ENCODE results near the gene SIL1. TPM values are rescaled to one million over a fixed set of nuclear protein-coding genes. Genes with fewer than 3 reads are reported as not detected.
A peak's percentile ranks its signal among the peaks of the same experiment; 100 is the strongest.

Gene SIL1
- total and polyA plus RNA-seq, 2 of the 13 experiments (the other 11 are each of a cell fraction or from before 2014, with no cell fraction given) = 26.0 to 30.0 TPM

- intact Hi-C loops (cut with micrococcal nuclease; ENCODE audit: unreplicated experiment) (no loop called here), in situ Hi-C loops (cut with HindIII; ENCODE audit: extremely low pct_ligation_motif_present, low pct_unique_long_range_greater_than_20kb) (no loop called here)
- Histone ChIP-seq H3K79me2 (ENCODE audit: insufficient read depth, low read length) (no peaks in the 10 kb centered on the region), H4K20me1 (ENCODE audit: insufficient read depth, low read length) (no peaks in the 10 kb centered on the region), H3K27me3 (ENCODE audit: control insufficient read depth in 1 of 2, insufficient read depth in 2 of 2, low read length in 2 of 2) (no peaks in the 10 kb centered on the region; a peak in 1 of 5 replicates), H3K9ac (ENCODE audit: insufficient read depth, low read depth, low read length) (no peak overlapping the region), H3K36me3 (replicated peaks in 1 of 2; ENCODE audit: control insufficient read depth in 1 of 2, insufficient read depth in 2 of 2, low read length in 2 of 2) (peaks cover 9 to 63% of the 10 kb centered on the region in 2 experiments), H3K4me1 (ENCODE audit: insufficient read depth, low read length) (no peaks in the 10 kb centered on the region), H3K4me2 (ENCODE audit: low read depth, low read length) (no peak overlapping the region), H3K27ac (ENCODE audit: extremely low read length, insufficient read depth, low read length) (no peak overlapping the region), H3K4me3 (replicated peaks in 1 of 3; ENCODE audit: insufficient read depth in 1 of 3, low read depth in 2 of 3, low read length in 3 of 3) (no peak overlapping the region), H2AFZ (ENCODE audit: low read length) (no peak overlapping the region), H3K9me3 (ENCODE audit: low read length) (no peaks in the 10 kb centered on the region)
- ATAC-seq (no peak), FAIRE-seq (no peak), DNase-seq (ENCODE audit: low spot score) (no peak)
- ChIA-PET CTCF (ENCODE audit: low intra/inter-chr PET ratio, low total read pairs) (no interaction called here), POLR2A (no interaction called here)
- BruUV-seq (replicated peaks) = no TSS peak
- WGBS (ENCODE audit: low lambda C conversion rate) = 98% methylated on average over 2 of the region's 2 CpGs
- peak; percentile 46 for TF ChIP-seq CEBPB (IDR thresholded peaks at IDR 0.05; ENCODE audit: borderline replicate concordance, low read depth, low read length)
- no peak for TF ChIP-seq ZMAT3 (CRISPR knock-in tag; conservative IDR thresholded peaks at IDR 0.05)
These were observed 288.4 kb downstream of the SIL1 start for GRCh38 chr5:138909734-138910133.

GRCh38 chr5:138905541-138905940 is 292.6 kb downstream of the SIL1 start:
- peaks cover 13 to 70% of the 10 kb centered on the region in 2 experiments for H3K36me3 ChIP-seq (replicated peaks in 1 of 2; ENCODE audit: control insufficient read depth in 1 of 2, insufficient read depth in 2 of 2, low read length in 2 of 2)
- in situ Hi-C loops (cut with HindIII; ENCODE audit: extremely low pct_ligation_motif_present, low pct_unique_long_range_greater_than_20kb) = no loop called here
- H3K4me2 ChIP-seq (ENCODE audit: low read depth, low read length) = no peak overlapping the region
- H3K27me3 ChIP-seq (ENCODE audit: control insufficient read depth in 1 of 2, insufficient read depth in 2 of 2, low read length in 2 of 2) = no peaks in the 10 kb centered on the region
- TF ChIP-seq BHLHE40 (IDR thresholded peaks at IDR 0.05; ENCODE audit: low read length) (no peak), STAG1 (CRISPR knock-in tag; IDR thresholded peaks at IDR 0.05) (no peak), ZNF615 (CRISPR knock-in tag; IDR thresholded peaks at IDR 0.05; ENCODE audit: borderline replicate concordance) (no peak), SRSF1 (optimal IDR thresholded peaks at IDR 0.05; ENCODE audit: low read depth, low read length) (no peak), STAT5B (CRISPR knock-in tag; IDR thresholded peaks at IDR 0.05) (no peak), ZNF749 (CRISPR knock-in tag; IDR thresholded peaks at IDR 0.05; ENCODE audit: borderline replicate concordance) (no peak), MYC (CRISPR knock-in tag; IDR thresholded peaks at IDR 0.05; ENCODE audit: borderline replicate concordance) (no peak), ZBTB20 (CRISPR knock-in tag; IDR thresholded peaks at IDR 0.05; ENCODE audit: borderline replicate concordance, low read depth) (no peak), ZNF761 (CRISPR knock-in tag; conservative IDR thresholded peaks at IDR 0.05) (no peak), FUBP1 (CRISPR knock-in tag; IDR thresholded peaks at IDR 0.05; ENCODE audit: borderline replicate concordance) (no peak), NR2F6 (IDR thresholded peaks at IDR 0.05) (no peak), NR2F6 (CRISPR knock-in tag; IDR thresholded peaks at IDR 0.05) (no peak), ZEB1 (IDR thresholded peaks at IDR 0.05; ENCODE audit: insufficient replicate concordance, low read depth) (no peak), ZNF564 (CRISPR knock-in tag; IDR thresholded peaks at IDR 0.05) (no peak), NCOA5 (CRISPR knock-in tag; IDR thresholded peaks at IDR 0.05) (no peak)
- POLR2A ChIA-PET = no interaction called here
- ATAC-seq (no peak), DNase-seq (ENCODE audit: low spot score) (no peak), FAIRE-seq (no peak)
- 100% methylated on average over 1 of the region's 1 CpG for WGBS (ENCODE audit: low lambda C conversion rate)
- CTCF ChIA-PET (ENCODE audit: low intra/inter-chr PET ratio, low total read pairs) = no interaction called here
- H4K20me1 ChIP-seq (ENCODE audit: insufficient read depth, low read length) = no peaks in the 10 kb centered on the region
- H3K9ac ChIP-seq (ENCODE audit: insufficient read depth, low read depth, low read length) = no peak overlapping the region
- no peaks in the 10 kb centered on the region for H3K4me1 ChIP-seq (ENCODE audit: insufficient read depth, low read length)
- H3K4me3 ChIP-seq (replicated peaks in 1 of 3; ENCODE audit: insufficient read depth in 1 of 3, low read depth in 2 of 3, low read length in 3 of 3) = no peak overlapping the region
- no peaks in the 10 kb centered on the region for H3K79me2 ChIP-seq (ENCODE audit: insufficient read depth, low read length)
- H3K9me3 ChIP-seq (ENCODE audit: low read length) = no peaks in the 10 kb centered on the region
- intact Hi-C loops (cut with micrococcal nuclease; ENCODE audit: unreplicated experiment) = no loop called here
- no peak overlapping the region for H2AFZ ChIP-seq (ENCODE audit: low read length)
- no peak overlapping the region for H3K27ac ChIP-seq (ENCODE audit: extremely low read length, insufficient read depth, low read length)
- no TSS peak for BruUV-seq (replicated peaks)
